OCI-LY3 (cell line): ENCODE results near the gene RPS18.

Experiments used
- H2AFZ ChIP-seq: fragments of 200-600, 300-600 bp; shearing (Covaris generic); 2 replicates; pipeline ENCODE4 v1.6.0; 2014; ENCODE audit warnings: antibody characterized with exemption, low read depth, low read length
- H3K27ac ChIP-seq: fragments of 200-600, 300-600 bp; sonication (generic); 2 replicates; pipeline ENCODE4 v1.5.1; 2014; ENCODE audit warnings: mild to moderate bottlenecking, low read length, moderate library complexity, mixed read lengths
- H3K27me3 ChIP-seq: fragments of 200-600, 300-600 bp; sonication (generic); 2 replicates; pipeline ENCODE4 v1.6.1; 2014; ENCODE audit warnings: low read depth, low read length, mixed read lengths
- H3K36me3 ChIP-seq: fragments of 200-600, 300-600 bp; sonication (generic); replicated peaks from 2 replicates; pipeline ENCODE3; 2014; ENCODE audit warnings: low read depth, low read length, mixed read lengths
- H3K4me1 ChIP-seq: fragments of 300-600, 200-600 bp; sonication (generic); 2 replicates; pipeline ENCODE4 v1.6.1; 2014; ENCODE audit warnings: low read length, mixed read lengths
- H3K4me2 ChIP-seq: fragments of 200-600, 300-600 bp; sonication (generic); 2 replicates; pipeline ENCODE4 v1.6.1; 2014; ENCODE audit warnings: low read length, mixed read lengths
- H3K4me3 ChIP-seq: fragments of 300-600, 200-600 bp; sonication (generic); 2 replicates; pipeline ENCODE4 v1.5.1; 2014; ENCODE audit warnings: antibody characterized with exemption, mild to moderate bottlenecking, low read length, moderate library complexity
- H3K79me2 ChIP-seq: fragments of 300-600, 200-600 bp; shearing (Covaris generic); 2 replicates; pipeline ENCODE4 v1.6.1; 2014; ENCODE audit warnings: mild to moderate bottlenecking, low read length, mixed read lengths
- H3K9ac ChIP-seq: fragments of 300-600, 200-600 bp; shearing (Covaris generic); 2 replicates; pipeline ENCODE4 v1.6.0; 2014; ENCODE audit warnings: mild to moderate bottlenecking, low read length, moderate library complexity
- H3K9me3 ChIP-seq: fragments of 200-600, 300-600 bp; shearing (Covaris generic); 2 replicates; pipeline ENCODE4 v1.6.1; 2014; ENCODE audit warnings: low read length, mixed read lengths; ENCODE audit not compliant: insufficient read depth
- H4K20me1 ChIP-seq: fragments of 200-600, 300-600 bp; sonication (generic); 2 replicates; pipeline ENCODE4 v1.6.1; 2016; ENCODE audit warnings: low read length, mixed read lengths; ENCODE audit not compliant: insufficient read depth
- EZH2phosphoT487 ChIP-seq: fragments of 200-600 bp; shearing (Covaris generic); IDR thresholded peaks from 2 replicates; pipeline ENCODE4 v1.6.1; 2018; ENCODE audit warnings: antibody characterized with exemption, mixed run types, low read depth
- TF ChIP-seq, protein P1 (sequence below): fragments of 200-600, 300-600 bp; sonication (generic); IDR thresholded peaks from 2 replicates; pipeline ENCODE4 v1.5.1; 2014; ENCODE audit warnings: antibody characterized with exemption, low read length, low read depth

Gene RPS18

DNA sequence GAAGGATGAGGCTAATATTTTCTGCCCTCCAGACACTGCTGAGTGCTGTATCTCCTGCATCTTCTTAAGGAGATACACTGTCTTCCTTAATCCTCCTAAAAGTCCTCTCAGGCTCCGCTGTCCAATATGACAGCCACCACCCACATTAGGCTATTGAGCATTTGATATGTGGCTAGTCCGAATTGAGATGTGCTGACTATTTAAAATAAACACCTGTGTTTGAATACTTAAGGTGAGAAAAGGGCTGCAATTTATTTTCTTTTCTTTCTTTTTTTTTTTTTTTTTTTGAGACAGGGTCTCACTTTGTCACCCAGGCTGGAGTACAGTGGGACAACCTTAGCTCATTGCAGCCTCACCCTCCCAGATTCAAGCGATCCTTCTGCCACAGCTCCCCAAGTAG is 30.0 kb downstream of the RPS18 start:
- Histone ChIP-seq H3K36me3 (peaks cover 28% of the 10 kb centered on the region), H4K20me1 (peaks cover 21% of the 10 kb centered on the region), H3K4me2 (no peak overlapping the region), H2AFZ (no peak overlapping the region), H3K27ac (no peak overlapping the region), H3K27me3 (no peaks in the 10 kb centered on the region), H3K4me3 (no peak overlapping the region), H3K9ac (no peak overlapping the region), H3K79me2 (peaks cover 32% of the 10 kb centered on the region), H3K4me1 (peaks cover 14% of the 10 kb centered on the region), H3K9me3 (no peaks in the 10 kb centered on the region)
- no peak for TF ChIP-seq EZH2phosphoT487
- TF ChIP-seq, protein P1, sequence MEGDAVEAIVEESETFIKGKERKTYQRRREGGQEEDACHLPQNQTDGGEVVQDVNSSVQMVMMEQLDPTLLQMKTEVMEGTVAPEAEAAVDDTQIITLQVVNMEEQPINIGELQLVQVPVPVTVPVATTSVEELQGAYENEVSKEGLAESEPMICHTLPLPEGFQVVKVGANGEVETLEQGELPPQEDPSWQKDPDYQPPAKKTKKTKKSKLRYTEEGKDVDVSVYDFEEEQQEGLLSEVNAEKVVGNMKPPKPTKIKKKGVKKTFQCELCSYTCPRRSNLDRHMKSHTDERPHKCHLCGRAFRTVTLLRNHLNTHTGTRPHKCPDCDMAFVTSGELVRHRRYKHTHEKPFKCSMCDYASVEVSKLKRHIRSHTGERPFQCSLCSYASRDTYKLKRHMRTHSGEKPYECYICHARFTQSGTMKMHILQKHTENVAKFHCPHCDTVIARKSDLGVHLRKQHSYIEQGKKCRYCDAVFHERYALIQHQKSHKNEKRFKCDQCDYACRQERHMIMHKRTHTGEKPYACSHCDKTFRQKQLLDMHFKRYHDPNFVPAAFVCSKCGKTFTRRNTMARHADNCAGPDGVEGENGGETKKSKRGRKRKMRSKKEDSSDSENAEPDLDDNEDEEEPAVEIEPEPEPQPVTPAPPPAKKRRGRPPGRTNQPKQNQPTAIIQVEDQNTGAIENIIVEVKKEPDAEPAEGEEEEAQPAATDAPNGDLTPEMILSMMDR = no peak

DNA sequence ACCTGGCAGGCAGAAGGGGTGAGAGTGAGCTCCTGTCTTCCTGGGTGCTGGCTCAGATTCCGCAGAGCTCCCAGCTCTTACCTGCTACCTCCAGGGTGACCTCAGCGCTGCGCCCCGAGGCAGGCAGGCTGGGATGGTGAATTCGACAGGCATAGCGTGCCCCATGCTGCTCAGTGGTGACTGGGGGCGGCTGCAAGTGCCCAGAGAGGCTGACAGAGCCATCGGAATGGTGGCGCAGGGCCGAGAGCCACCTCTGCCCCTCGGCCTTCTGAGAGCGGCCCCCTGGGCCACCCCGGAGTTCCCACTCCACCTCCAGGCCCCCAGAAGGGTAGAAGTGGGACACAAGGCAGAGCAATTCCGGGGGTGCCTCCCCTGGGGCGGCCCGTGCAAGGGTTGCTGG is 32.3 kb downstream of the RPS18 start:
- Histone ChIP-seq H3K27ac (no peak overlapping the region), H3K9ac (no peak overlapping the region), H4K20me1 (peaks cover 32% of the 10 kb centered on the region), H3K36me3 (peaks cover 37% of the 10 kb centered on the region), H2AFZ (no peak overlapping the region), H3K4me2 (no peak overlapping the region), H3K9me3 (no peaks in the 10 kb centered on the region), H3K79me2 (peaks cover 52% of the 10 kb centered on the region), H3K4me1 (peaks cover 7% of the 10 kb centered on the region), H3K4me3 (no peak overlapping the region), H3K27me3 (no peaks in the 10 kb centered on the region)
- TF ChIP-seq EZH2phosphoT487 = no peak
- TF ChIP-seq, protein P1 = no peak

DNA sequence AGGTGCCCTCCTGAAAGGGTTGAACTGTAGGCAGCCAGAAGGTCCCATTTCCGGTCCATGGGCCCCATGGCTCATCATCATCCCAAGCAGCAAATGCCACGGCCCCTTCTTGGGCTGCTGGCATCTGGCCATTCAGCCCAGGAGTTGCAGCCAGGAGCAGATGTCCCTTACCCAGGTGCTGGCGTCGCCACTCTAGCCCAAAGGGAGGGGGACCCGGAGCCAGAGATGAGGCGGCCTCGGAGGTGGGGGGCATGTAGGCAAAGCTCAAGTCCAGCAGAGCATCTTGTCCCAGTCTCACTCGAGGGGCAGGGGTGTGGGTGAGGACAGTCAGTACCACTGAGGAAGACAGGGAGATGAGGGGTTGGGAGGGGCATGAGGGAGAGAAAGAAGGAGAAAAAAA is 33.2 kb downstream of the RPS18 start:
- TF ChIP-seq, protein P1 = no peak
- no peak for TF ChIP-seq EZH2phosphoT487
- Histone ChIP-seq H3K27me3 (no peaks in the 10 kb centered on the region), H4K20me1 (peaks cover 34% of the 10 kb centered on the region), H3K4me1 (no peaks in the 10 kb centered on the region), H2AFZ (no peak overlapping the region), H3K36me3 (peaks cover 30% of the 10 kb centered on the region), H3K9me3 (no peaks in the 10 kb centered on the region), H3K9ac (no peak overlapping the region), H3K27ac (no peak overlapping the region), H3K79me2 (peaks cover 61% of the 10 kb centered on the region), H3K4me3 (no peak overlapping the region), H3K4me2 (no peak overlapping the region)

DNA sequence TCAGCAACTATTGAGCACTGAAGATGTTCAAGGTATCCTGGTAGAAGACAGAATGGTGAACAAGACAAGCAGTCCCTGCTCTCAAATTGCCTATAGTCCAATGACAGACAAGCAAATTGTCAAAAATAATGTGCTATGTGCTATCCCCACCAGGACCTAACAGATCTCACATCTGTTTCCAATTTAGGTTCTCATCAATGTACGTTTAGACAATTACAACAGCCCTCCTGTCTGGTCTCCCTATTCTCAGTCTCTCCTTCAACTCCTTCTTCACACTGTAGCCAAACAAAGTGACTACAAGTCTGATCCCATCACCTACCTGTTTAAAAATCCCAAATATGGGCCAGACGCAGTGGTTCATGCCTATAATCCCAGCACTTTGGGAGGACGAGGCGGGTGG is 34.5 kb downstream of the RPS18 start:
- Histone ChIP-seq H3K4me2 (no peak overlapping the region), H4K20me1 (peaks cover 34% of the 10 kb centered on the region), H3K27me3 (no peaks in the 10 kb centered on the region), H3K27ac (no peak overlapping the region), H2AFZ (no peak overlapping the region), H3K4me3 (no peak overlapping the region), H3K79me2 (peaks cover 74% of the 10 kb centered on the region), H3K4me1 (no peaks in the 10 kb centered on the region), H3K36me3 (peaks cover 27% of the 10 kb centered on the region), H3K9ac (no peak overlapping the region), H3K9me3 (no peaks in the 10 kb centered on the region)
- no peak for TF ChIP-seq EZH2phosphoT487
- TF ChIP-seq, protein P1 = no peak
